Liver (tissue), 9 donors: ENCODE measurements around the gene LYRM4. TPM values are rescaled to one million over a fixed set of nuclear protein-coding genes. Genes with fewer than 3 reads are reported as not detected.
"Not testable (repeated sequence)": the region's sequence is repeated elsewhere in the genome, so short reads cannot be mapped to it uniquely, and the experiment has no call there.

ENCODE experiments used
- DNase-seq: peaks from one replicate; pipeline ENCODE4 v3.0.0-alpha.2; 2017; ENCODE audit warnings: low spot score
- H3K27ac ChIP-seq, 2 donors: one replicate each; pipeline ENCODE4 v1.7.0; 2013; ENCODE audit warnings: inconsistent platforms in 2 of 2, low read length in 2 of 2, control low read depth in 1 of 2, low read depth in 1 of 2, mild to moderate bottlenecking in 1 of 2
- H3K27me3 ChIP-seq, 4 donors: one replicate each; pipeline versions ENCODE4 v1.6.1 to v1.7.0; 2013; ENCODE audit warnings: low read length in 3 of 4, inconsistent platforms in 1 of 4, mild to moderate bottlenecking in 1 of 4, moderate library complexity in 1 of 4; ENCODE audit not compliant: control insufficient read depth in 4 of 4, insufficient read depth in 4 of 4
- H3K36me3 ChIP-seq, 4 donors: one replicate each; pipeline versions ENCODE4 v1.6.1 to v1.7.0; 2013; ENCODE audit warnings: low read length in 3 of 4, mild to moderate bottlenecking in 3 of 4, low read depth in 1 of 4, moderate library complexity in 1 of 4; ENCODE audit not compliant: control insufficient read depth in 4 of 4, insufficient read depth in 3 of 4
- H3K4me1 ChIP-seq, 4 donors: one replicate each; pipeline versions ENCODE4 v1.6.1 to v1.7.0; 2013; ENCODE audit warnings: low read length in 3 of 4, mild to moderate bottlenecking in 3 of 4, moderate library complexity in 1 of 4; ENCODE audit not compliant: control insufficient read depth in 4 of 4, insufficient read depth in 4 of 4
- H3K4me3 ChIP-seq, 3 donors: one replicate each; pipeline versions ENCODE4 v1.6.1 to v1.7.0; 2013; ENCODE audit warnings: low read length in 3 of 3, control low read depth in 1 of 3, low read depth in 1 of 3, mild to moderate bottlenecking in 1 of 3
- H3K9ac ChIP-seq, 2 donors: one replicate each; pipeline ENCODE4 v1.7.0; 2013; ENCODE audit warnings: low read length in 2 of 2, mild to moderate bottlenecking in 2 of 2, moderate library complexity in 2 of 2, control low read depth in 1 of 2, low read depth in 1 of 2
- H3K9me3 ChIP-seq, 4 donors: one replicate each; pipeline versions ENCODE4 v1.6.1 to v1.7.0; 2013; ENCODE audit warnings: low read length in 3 of 4; ENCODE audit not compliant: control insufficient read depth in 4 of 4
- EGR1 ChIP-seq, 2 donors: IDR thresholded peaks; 2 replicates each; pipeline ENCODE4 v1.6.1; 2016 to 2018; ENCODE audit warnings: antibody characterized with exemption in 2 of 2, low read depth in 2 of 2
- GABPA ChIP-seq, 2 donors: IDR thresholded peaks in 1 of 2; conservative IDR thresholded peaks in 1 of 2; 2 replicates each; pipeline ENCODE4 v1.6.1; 2016; ENCODE audit warnings: antibody characterized with exemption in 2 of 2, mild to moderate bottlenecking in 1 of 2, moderate library complexity in 1 of 2
- HNF4A ChIP-seq, 2 donors: conservative IDR thresholded peaks; 2 replicates each; pipeline ENCODE4 v1.6.1; 2016; ENCODE audit warnings: antibody characterized with exemption in 2 of 2, mild to moderate bottlenecking in 2 of 2
- JUND ChIP-seq, 2 donors: IDR thresholded peaks; 2 replicates each; pipeline ENCODE4 v1.6.1; 2016; ENCODE audit warnings: antibody characterized with exemption in 2 of 2
- MAX ChIP-seq: IDR thresholded peaks from 2 replicates; pipeline ENCODE4 v1.6.1; 2016; ENCODE audit warnings: antibody characterized with exemption
- NR2F2 ChIP-seq: IDR thresholded peaks from 2 replicates; pipeline ENCODE4 v1.6.1; 2016; ENCODE audit warnings: antibody characterized with exemption
- RAD21 ChIP-seq, 2 donors: IDR thresholded peaks; 2 replicates each; pipeline ENCODE4 v1.6.1; 2016; ENCODE audit warnings: antibody characterized with exemption in 2 of 2, mild to moderate bottlenecking in 2 of 2
- RXRA ChIP-seq, 2 donors: IDR thresholded peaks; 2 replicates each; pipeline ENCODE4 v1.6.1; 2017 to 2018; ENCODE audit warnings: antibody characterized with exemption in 2 of 2, mild to moderate bottlenecking in 1 of 2
- SP1 ChIP-seq: IDR thresholded peaks from 2 replicates; pipeline ENCODE4 v1.6.1; 2018; ENCODE audit warnings: antibody characterized with exemption, mild to moderate bottlenecking
- TAF1 ChIP-seq: conservative IDR thresholded peaks from 2 replicates; pipeline ENCODE4 v1.6.1; 2016; ENCODE audit warnings: antibody characterized with exemption, mild to moderate bottlenecking
- YY1 ChIP-seq: IDR thresholded peaks from 2 replicates; pipeline ENCODE4 v1.6.1; 2016; ENCODE audit warnings: antibody characterized with exemption, mild to moderate bottlenecking
- WGBS: extraction: QIAGEN DNeasy Blood & Tissue Kit; methylation state at CpG from one replicate; pipeline ENCODE4 v1.1.7; 2013; 5-methylcytosine and 5-hydroxymethylcytosine counted together
- polyA plus RNA-seq, 2 donors: library from polyadenylated mRNA; stranded (reverse) in 1 of 2; unstranded in 1 of 2; fragments of 200-250 nt in 1 of 2; fragments of >200 nt in 1 of 2; fragmentation: Nextera tagmentation in 1 of 2; extraction: Ambion mirVana in 1 of 2; gene quantifications; one replicate each; pipeline versions ENCODE4 v1.2.1 to v1.2.3, GENCODE V29; 2013 to 2015
- total RNA-seq, 2 donors: library from RNA; depleted of rRNA; stranded (reverse); fragments of >200 nt; gene quantifications; one replicate each; pipeline ENCODE4 v1.2.3, GENCODE V29; 2014
- donor health status: healthy.
- donor health status: healthy.
- donor health status: healthy.
- donor health status: healthy.
- donor health status: healthy.

Gene LYRM4
- total and polyA plus RNA-seq, 4 donors = 4.4 to 13.1 (median 6.5) TPM

GRCh38 chr6:5066456-5067093, 194.2 kb downstream of the LYRM4 start:
- H3K36me3 ChIP-seq = no peaks in the 10 kb centered on the region
- no peak overlapping the region for H3K4me3 ChIP-seq
- WGBS = 93% methylated on average over 24 of the region's 24 CpGs
- H3K9me3 ChIP-seq = no peaks in the 10 kb centered on the region
- H3K27ac ChIP-seq = no peak overlapping the region
- H3K27me3 ChIP-seq = no peaks in the 10 kb centered on the region
- DNase-seq = no peak
- peaks cover 1 to 17% (median 2%) of the 10 kb centered on the region in 4 donors for H3K4me1 ChIP-seq
- TF ChIP-seq NR2F2 = no peak
- no peak for TF ChIP-seq RXRA (IDR thresholded peaks at IDR 0.05)
- TF ChIP-seq HNF4A (conservative IDR thresholded peaks at IDR 0.05) = no peak
- no peak for TF ChIP-seq EGR1 (IDR thresholded peaks at IDR 0.05; ENCODE audit: low read depth in 2 of 2)
- no peak for TF ChIP-seq JUND (IDR thresholded peaks at IDR 0.05)
- H3K9ac ChIP-seq = no peak overlapping the region

- no peak overlapping the region for H3K27ac ChIP-seq
- TF ChIP-seq YY1 (no peak), RAD21 (IDR thresholded peaks at IDR 0.05) (no peak), MAX (no peak), JUND (IDR thresholded peaks at IDR 0.05) (no peak), TAF1 (no peak), NR2F2 (no peak)
- DNase-seq = no peak
- no peak overlapping the region for H3K4me3 ChIP-seq
- H3K36me3 ChIP-seq = no peaks in the 10 kb centered on the region
- H3K9ac ChIP-seq = no peak overlapping the region
- H3K9me3 ChIP-seq = no peaks in the 10 kb centered on the region
- 84% methylated on average over 8 of the region's 8 CpGs for WGBS
- no peaks in the 10 kb centered on the region for H3K27me3 ChIP-seq
- peaks cover 6 to 26% (median 10%) of the 10 kb centered on the region in 4 donors for H3K4me1 ChIP-seq
Measured at GRCh38 chr6:5063617-5064016, 197.1 kb downstream of the LYRM4 start.

- peak overlapping the region; percentile 71 to 83 for H3K27ac ChIP-seq
- TF ChIP-seq GABPA (IDR thresholded peaks at IDR 0.05 in 1 of 2, conservative IDR thresholded peaks at IDR 0.05 in 1 of 2) = no peak
- TF ChIP-seq JUND (IDR thresholded peaks at IDR 0.05) = peak in 1 of 2 donors; percentile 28
- peak; percentile 74 to 75 for TF ChIP-seq HNF4A (conservative IDR thresholded peaks at IDR 0.05)
- TF ChIP-seq RXRA (IDR thresholded peaks at IDR 0.05) = peak; percentile 53 to 77
- TF ChIP-seq MAX = peak; percentile 49
- peak; percentile 65 for TF ChIP-seq SP1
- TF ChIP-seq YY1 = no peak
- TF ChIP-seq RAD21 (IDR thresholded peaks at IDR 0.05) = no peak
Measured at GRCh38 chr6:5061152-5061551, 199.6 kb downstream of the LYRM4 start.

GRCh38 chr6:5060439-5060838, 200.3 kb downstream of the LYRM4 start:
- not testable (repeated sequence) for H3K36me3 ChIP-seq, H3K9me3 ChIP-seq, DNase-seq, H3K27me3 ChIP-seq, H3K4me3 ChIP-seq
- Histone ChIP-seq H3K9ac (peak overlapping the region in 1 of 2 donors; percentile 77), H3K4me1 (peaks cover 6 to 18% (median 10%) of the 10 kb centered on the region in 4 donors), H3K27ac (peak overlapping the region; percentile 71 to 83)
- WGBS = 91% methylated on average over 9 of the region's 9 CpGs

More at GRCh38 chr6:5061152-5061551, 199.6 kb downstream of the LYRM4 start:
- 35% methylated on average over 3 of the region's 3 CpGs for WGBS
- Histone ChIP-seq H3K27me3 (no peaks in the 10 kb centered on the region), H3K36me3 (no peaks in the 10 kb centered on the region), H3K9ac (peak overlapping the region in 1 of 2 donors; percentile 77), H3K4me1 (peaks cover 6 to 18% (median 10%) of the 10 kb centered on the region in 4 donors), H3K9me3 (no peaks in the 10 kb centered on the region), H3K4me3 (no peak overlapping the region)
- DNase-seq = no peak
